Pancreas (tissue), 10 donors: ENCODE results near the gene RASAL2. TPM values are rescaled to one million over a fixed set of nuclear protein-coding genes. Genes with fewer than 3 reads are reported as not detected.

ENCODE experiments used
- ATAC-seq, 4 donors: fragments of 200-7000 bp; cut with Tn5 transposase; one replicate each; pipeline versions ENCODE4 v1.8.0 to v1.9.1; 2020; ENCODE audit warnings: mild to moderate bottlenecking in 4 of 4, moderate library complexity in 4 of 4
- DNase-seq, 6 donors: peaks; one replicate each; pipeline ENCODE4 v3.0.0-alpha.2; 2020
- FAIRE-seq: peaks from 2 replicates; lab custom pipeline; 2012; peaks lifted over from hg19 to GRCh38; lab: Jason Lieb, UNC
- H3K27ac ChIP-seq, 4 donors: fragments of 200-600 bp; sonication (generic); 1 replicate in 3 of 4; 2 replicates in 1 of 4; pipeline versions ENCODE4 v1.5.0 to v1.8.0; 2020
- H3K27me3 ChIP-seq, 4 donors: fragments of 200-600 bp; one replicate each; pipeline ENCODE4 v1.8.0; 2021
- H3K36me3 ChIP-seq, 3 donors: fragments of 200-600 bp; sonication (generic) in 1 of 3; one replicate each; pipeline versions ENCODE4 v1.5.0 to v1.8.0; 2020 to 2021
- H3K4me1 ChIP-seq, 3 donors: fragments of 200-600 bp; one replicate each; pipeline ENCODE4 v1.8.0; 2021
- H3K4me3 ChIP-seq, 4 donors: fragments of 200-600 bp; sonication (generic) in 2 of 4; one replicate each; pipeline versions ENCODE4 v1.5.0 to v1.8.0; 2020 to 2021
- H3K9me3 ChIP-seq, 4 donors: fragments of 200-600 bp; one replicate each; pipeline ENCODE4 v1.8.0; 2021
- WGBS, 2 donors: extraction: QIAGEN DNeasy Blood & Tissue Kit; methylation state at CpG; one replicate each; pipeline ENCODE4 v1.1.7; 2013; 5-methylcytosine and 5-hydroxymethylcytosine counted together
- intact Hi-C, 3 donors: fragments of 100-400 bp; cut with DNase I; formaldehyde crosslinking; loops; one replicate each; pipeline versions ENCODE4 v1.11.1 to v1.14.2; 2022
- polyA plus RNA-seq, 2 donors: library from polyadenylated mRNA; stranded (reverse); fragments of 200-250 nt; gene quantifications; one replicate each; pipeline ENCODE4 v1.2.3, GENCODE V29; 2013
- total RNA-seq, 6 donors: library from RNA; stranded (reverse); fragmentation: NEBNext Ultra II Directional in 4 of 6; extraction: Animal tissue kit (Norgen Biotek cat#: 25700) in 4 of 6; gene quantifications; one replicate each; pipeline versions ENCODE4 v1.2.1 to v1.2.4, GENCODE V29; 2021 to 2023
- TF ChIP-seq, protein P1 (sequence below), 4 donors: fragments of 200-600 bp; sonication (generic) in 3 of 4; IDR thresholded peaks; one replicate each; pipeline versions ENCODE4 v1.5.0 to v1.8.0; 2021; ENCODE audit warnings: antibody characterized with exemption in 4 of 4
- donor health status: healthy with polysubstance abuse.
- donor health status: DM: no; HTN: no; CAD: no; lungs with moderate emphysema.
- donor health status: DM: no; HTN: no; CAD: no.
- donor health status: control.
- donor health status: control.
- donor health status: Bipolar disorder and iron deficiency.
- donor health status: DM: yes; HTN: yes; CAD: no.
- donor health status: DM: no; HTN: no; CAD: no.
- donor health status: DM: no; HTN: no; CAD: no.
- donor health status: DM: yes; HTN: yes; CAD: no.

The RASAL2 gene
- total and polyA plus RNA-seq, 8 donors = 2.5 to 12.9 (median 4.9) TPM

DNA sequence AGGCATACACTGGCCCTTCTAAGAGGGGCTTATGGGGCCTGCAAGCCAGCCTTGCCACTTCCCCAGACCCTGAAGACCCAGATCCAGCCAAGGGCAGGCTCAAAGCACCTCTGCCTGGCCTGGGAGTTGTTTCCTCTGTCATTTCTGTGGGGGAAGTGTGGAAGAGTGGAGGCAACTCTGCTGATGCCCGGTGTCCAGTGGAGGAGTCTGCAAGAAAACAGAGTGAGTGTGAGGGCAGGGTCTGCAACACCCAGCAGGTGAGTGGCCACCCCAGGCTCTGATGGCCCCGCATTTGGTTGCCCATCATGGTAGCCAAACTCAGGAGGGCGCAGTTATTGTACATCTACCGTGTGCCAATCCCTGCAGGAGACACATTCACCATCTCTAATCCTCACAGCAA is 394.5 kb downstream of the RASAL2 start:
- FAIRE-seq (no peak), ATAC-seq (no peak), DNase-seq (no peak)
- intact Hi-C loops = no loop called here
- Histone ChIP-seq H3K4me1 (no peaks in the 10 kb centered on the region), H3K36me3 (no peaks in the 10 kb centered on the region), H3K9me3 (no peaks in the 10 kb centered on the region), H3K4me3 (no peak overlapping the region), H3K27ac (no peak overlapping the region), H3K27me3 (no peaks in the 10 kb centered on the region)
- WGBS, 2 donors = 74 to 81% methylated on average over 4 of the region's 4 CpGs
- TF ChIP-seq, protein P1, sequence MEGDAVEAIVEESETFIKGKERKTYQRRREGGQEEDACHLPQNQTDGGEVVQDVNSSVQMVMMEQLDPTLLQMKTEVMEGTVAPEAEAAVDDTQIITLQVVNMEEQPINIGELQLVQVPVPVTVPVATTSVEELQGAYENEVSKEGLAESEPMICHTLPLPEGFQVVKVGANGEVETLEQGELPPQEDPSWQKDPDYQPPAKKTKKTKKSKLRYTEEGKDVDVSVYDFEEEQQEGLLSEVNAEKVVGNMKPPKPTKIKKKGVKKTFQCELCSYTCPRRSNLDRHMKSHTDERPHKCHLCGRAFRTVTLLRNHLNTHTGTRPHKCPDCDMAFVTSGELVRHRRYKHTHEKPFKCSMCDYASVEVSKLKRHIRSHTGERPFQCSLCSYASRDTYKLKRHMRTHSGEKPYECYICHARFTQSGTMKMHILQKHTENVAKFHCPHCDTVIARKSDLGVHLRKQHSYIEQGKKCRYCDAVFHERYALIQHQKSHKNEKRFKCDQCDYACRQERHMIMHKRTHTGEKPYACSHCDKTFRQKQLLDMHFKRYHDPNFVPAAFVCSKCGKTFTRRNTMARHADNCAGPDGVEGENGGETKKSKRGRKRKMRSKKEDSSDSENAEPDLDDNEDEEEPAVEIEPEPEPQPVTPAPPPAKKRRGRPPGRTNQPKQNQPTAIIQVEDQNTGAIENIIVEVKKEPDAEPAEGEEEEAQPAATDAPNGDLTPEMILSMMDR (IDR thresholded peaks at IDR 0.05) = no peak

DNA sequence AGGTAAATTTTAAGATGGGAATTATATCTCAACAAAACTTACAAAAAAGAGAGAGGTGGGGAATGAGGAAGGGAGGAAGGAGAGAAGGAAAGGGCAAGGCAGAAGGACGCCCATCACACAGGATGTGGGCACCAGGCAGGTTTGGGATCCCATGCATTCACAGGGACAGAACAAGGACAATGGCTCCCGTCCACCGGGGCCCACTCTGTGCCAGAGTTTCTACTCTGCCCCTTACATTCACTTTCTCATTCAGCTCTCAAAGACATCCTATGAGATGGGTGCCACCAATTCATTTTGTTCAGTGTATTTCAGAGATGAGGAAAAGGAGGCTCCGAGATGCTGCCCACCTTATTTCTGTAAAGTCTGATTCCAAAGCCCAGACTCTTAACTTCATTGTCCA is 395.5 kb downstream of the RASAL2 start:
- Histone ChIP-seq H3K27ac (no peak overlapping the region), H3K4me1 (no peaks in the 10 kb centered on the region), H3K4me3 (no peak overlapping the region), H3K36me3 (no peaks in the 10 kb centered on the region), H3K27me3 (no peaks in the 10 kb centered on the region), H3K9me3 (no peaks in the 10 kb centered on the region)
- ATAC-seq (no peak), DNase-seq (no peak), FAIRE-seq (no peak)
- WGBS, 2 donors = 82 to 89% methylated on average over 4 of the region's 4 CpGs
- intact Hi-C loops = no loop called here
- TF ChIP-seq, protein P1 (IDR thresholded peaks at IDR 0.05) = no peak

DNA sequence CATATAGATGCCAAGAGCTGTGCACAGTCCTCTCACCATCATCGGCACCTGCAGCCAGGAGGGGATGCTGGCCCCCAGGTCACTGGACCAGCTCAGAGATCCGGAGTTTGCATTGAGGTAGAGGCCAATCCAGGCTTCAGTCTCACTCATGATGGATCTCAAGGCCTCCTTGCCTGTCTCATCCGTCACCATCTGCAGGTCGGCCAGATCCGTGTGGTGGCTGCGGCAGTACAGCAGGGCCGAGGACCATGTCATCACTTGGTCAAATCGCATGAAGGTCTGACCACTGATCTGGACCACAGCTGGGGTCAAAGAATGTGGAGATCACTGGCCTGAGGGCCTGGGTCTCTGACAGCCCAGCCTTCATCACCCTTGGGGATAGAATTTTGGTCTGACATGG is 396.2 kb downstream of the RASAL2 start:
- ATAC-seq (no peak), DNase-seq (no peak), FAIRE-seq (no peak)
- TF ChIP-seq, protein P1 (IDR thresholded peaks at IDR 0.05) = no peak
- H3K36me3 ChIP-seq = no peaks in the 10 kb centered on the region
- no peak overlapping the region for H3K4me3 ChIP-seq
- no peaks in the 10 kb centered on the region for H3K27me3 ChIP-seq
- H3K9me3 ChIP-seq = no peaks in the 10 kb centered on the region
- 88 to 91% methylated on average over 8 of the region's 8 CpGs for WGBS, 2 donors
- intact Hi-C loops = no loop called here
- H3K27ac ChIP-seq = no peak overlapping the region
- no peaks in the 10 kb centered on the region for H3K4me1 ChIP-seq

DNA sequence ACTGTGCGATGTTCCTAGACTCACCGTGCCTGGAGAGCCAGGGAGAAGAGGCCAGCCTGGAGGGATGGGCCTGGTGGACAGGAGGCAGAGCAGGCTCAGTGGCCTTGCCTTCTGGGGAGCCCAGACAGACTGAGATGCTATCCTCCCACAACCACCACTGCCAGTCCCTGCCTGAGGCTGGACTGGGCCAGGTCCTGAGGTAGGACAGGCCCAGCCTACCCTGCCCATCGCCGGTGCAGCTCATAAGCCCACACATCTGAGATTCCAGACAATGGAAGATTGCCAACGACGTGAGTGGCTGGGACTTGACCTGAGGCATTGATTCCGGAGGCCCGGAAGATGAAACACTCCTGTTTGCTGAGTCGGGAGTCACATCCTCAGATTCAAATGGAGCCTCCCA is 397.1 kb downstream of the RASAL2 start:
- no peaks in the 10 kb centered on the region for H3K4me1 ChIP-seq
- intact Hi-C loops = no loop called here
- DNase-seq (no peak), FAIRE-seq (no peak), ATAC-seq (no peak)
- H3K4me3 ChIP-seq = no peak overlapping the region
- no peaks in the 10 kb centered on the region for H3K9me3 ChIP-seq
- TF ChIP-seq, protein P1 (IDR thresholded peaks at IDR 0.05) = no peak
- no peak overlapping the region for H3K27ac ChIP-seq
- H3K36me3 ChIP-seq = no peaks in the 10 kb centered on the region
- no peaks in the 10 kb centered on the region for H3K27me3 ChIP-seq
- 85 to 93% methylated on average over 9 of the region's 9 CpGs for WGBS, 2 donors

DNA sequence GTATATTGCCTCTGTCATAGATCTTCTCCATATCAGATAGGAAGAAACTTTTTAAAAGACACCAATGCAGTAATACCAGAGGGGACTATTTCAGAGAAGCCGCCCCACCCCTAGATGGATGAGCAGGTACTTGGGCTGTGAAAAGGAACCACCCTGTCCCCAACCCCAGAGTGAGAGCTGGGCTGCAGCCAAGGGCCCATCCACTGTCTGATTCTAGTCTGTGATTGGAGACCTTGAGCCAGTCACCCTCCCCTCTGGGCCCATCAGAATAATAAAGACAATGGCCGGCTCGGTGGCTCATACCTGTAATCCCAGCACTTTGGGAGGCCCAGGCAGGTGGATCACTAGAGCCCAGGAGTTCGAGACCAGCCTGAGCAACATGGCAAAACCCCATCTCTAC is 397.8 kb downstream of the RASAL2 start:
- FAIRE-seq (no peak), DNase-seq (no peak), ATAC-seq (no peak)
- intact Hi-C loops = no loop called here
- TF ChIP-seq, protein P1 (IDR thresholded peaks at IDR 0.05) = no peak
- Histone ChIP-seq H3K4me3 (no peak overlapping the region), H3K4me1 (no peaks in the 10 kb centered on the region), H3K27me3 (no peaks in the 10 kb centered on the region), H3K36me3 (no peaks in the 10 kb centered on the region), H3K9me3 (no peaks in the 10 kb centered on the region), H3K27ac (no peak overlapping the region)
- WGBS, 2 donors = 84 to 87% methylated on average over 4 of the region's 4 CpGs
